ENCODE results near the gene TENM4. TPM values are rescaled to one million over a fixed set of nuclear protein-coding genes. Genes with fewer than 3 reads are reported as not detected.

Gene TENM4
- total and polyA plus RNA-seq, 2 experiments from 2014 or later = 19.0 to 105 TPM

DNA sequence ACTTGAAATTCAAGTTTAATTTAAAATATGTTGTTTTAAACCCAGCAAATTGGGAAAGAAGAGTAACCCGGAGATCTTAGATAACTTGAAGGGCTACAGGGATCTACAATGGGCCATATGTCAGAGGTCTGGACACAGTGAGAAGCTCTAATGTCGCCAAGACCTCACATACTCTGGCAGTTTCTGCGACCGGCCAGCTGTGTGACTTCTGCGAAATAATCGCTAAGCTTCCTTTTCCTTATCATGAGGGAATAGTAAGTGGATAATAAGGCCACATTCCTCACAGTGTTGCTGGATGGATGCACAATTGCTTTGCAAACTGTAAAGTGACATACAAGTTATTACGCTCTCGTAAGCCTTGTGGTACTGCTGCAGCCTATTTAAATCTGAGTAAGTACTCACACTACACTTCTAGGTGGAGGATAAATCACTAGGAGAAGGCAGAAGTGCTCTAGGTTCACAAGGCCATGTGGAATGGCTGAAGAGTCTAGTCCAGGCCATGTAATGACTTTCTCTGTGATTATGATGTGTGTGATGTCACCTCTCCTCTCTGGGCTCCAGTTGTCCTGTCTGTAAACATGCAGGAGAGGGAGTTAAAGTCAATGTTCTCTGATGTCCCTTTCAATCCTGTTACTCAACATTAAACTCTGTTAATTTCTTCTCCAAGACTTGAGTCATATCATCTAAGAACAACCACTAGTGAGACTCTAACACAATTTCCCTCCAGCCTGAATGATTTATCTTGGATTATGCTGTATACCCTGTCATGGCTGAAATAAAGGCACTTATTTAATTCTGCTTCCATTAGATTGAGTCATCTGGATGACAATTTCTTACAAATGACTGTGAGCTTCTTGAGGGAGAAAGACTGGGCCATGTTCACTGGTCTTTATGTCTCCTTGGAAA, 673.5 kb downstream of the TENM4 start:
- Histone ChIP-seq H3K4me1 (ENCODE audit: low read depth) (no peaks in the 10 kb centered on the region), H3K9me3 (ENCODE audit: low read depth) (no peaks in the 10 kb centered on the region), H3K4me3 (no peak overlapping the region), H3K36me3 (peaks cover 4% of the 10 kb centered on the region), H3K27ac (no peak overlapping the region), H3K27me3 (no peaks in the 10 kb centered on the region)
- TF ChIP-seq, protein P1, sequence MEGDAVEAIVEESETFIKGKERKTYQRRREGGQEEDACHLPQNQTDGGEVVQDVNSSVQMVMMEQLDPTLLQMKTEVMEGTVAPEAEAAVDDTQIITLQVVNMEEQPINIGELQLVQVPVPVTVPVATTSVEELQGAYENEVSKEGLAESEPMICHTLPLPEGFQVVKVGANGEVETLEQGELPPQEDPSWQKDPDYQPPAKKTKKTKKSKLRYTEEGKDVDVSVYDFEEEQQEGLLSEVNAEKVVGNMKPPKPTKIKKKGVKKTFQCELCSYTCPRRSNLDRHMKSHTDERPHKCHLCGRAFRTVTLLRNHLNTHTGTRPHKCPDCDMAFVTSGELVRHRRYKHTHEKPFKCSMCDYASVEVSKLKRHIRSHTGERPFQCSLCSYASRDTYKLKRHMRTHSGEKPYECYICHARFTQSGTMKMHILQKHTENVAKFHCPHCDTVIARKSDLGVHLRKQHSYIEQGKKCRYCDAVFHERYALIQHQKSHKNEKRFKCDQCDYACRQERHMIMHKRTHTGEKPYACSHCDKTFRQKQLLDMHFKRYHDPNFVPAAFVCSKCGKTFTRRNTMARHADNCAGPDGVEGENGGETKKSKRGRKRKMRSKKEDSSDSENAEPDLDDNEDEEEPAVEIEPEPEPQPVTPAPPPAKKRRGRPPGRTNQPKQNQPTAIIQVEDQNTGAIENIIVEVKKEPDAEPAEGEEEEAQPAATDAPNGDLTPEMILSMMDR (IDR thresholded peaks at IDR 0.05; ENCODE audit: low read depth, low read length) = no peak
- no peak for DNase-seq (ENCODE audit: low read depth in 1 of 2, low spot score in 1 of 2)

DNA sequence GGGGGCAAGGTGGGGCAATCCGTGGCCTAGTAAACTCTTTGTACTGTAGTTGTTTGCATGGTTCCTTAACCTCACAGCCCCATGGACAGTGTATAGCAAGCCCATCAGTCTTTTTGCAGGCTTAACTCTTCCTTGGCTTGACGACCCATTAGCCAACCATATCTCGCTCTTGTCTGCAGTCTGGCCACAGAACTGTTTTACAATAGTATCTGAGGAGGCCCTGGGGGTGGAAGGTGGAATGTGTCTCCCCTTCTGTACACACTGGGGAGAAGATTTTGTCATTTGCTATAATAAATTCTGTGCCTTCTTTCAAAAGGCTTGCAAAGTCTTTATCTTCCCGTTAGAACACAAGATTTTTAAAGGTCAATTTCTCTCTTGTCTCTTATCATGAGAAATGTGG, 675.9 kb downstream of the TENM4 start:
- Histone ChIP-seq H3K27ac (no peak overlapping the region), H3K4me1 (ENCODE audit: low read depth) (no peaks in the 10 kb centered on the region), H3K9me3 (ENCODE audit: low read depth) (no peaks in the 10 kb centered on the region), H3K4me3 (no peak overlapping the region), H3K36me3 (peaks cover 3% of the 10 kb centered on the region), H3K27me3 (no peaks in the 10 kb centered on the region)
- TF ChIP-seq, protein P1 (IDR thresholded peaks at IDR 0.05; ENCODE audit: low read depth, low read length) = no peak
- peak in 1 of 2 donors; percentile 56 for DNase-seq (ENCODE audit: low read depth in 1 of 2, low spot score in 1 of 2)

DNA sequence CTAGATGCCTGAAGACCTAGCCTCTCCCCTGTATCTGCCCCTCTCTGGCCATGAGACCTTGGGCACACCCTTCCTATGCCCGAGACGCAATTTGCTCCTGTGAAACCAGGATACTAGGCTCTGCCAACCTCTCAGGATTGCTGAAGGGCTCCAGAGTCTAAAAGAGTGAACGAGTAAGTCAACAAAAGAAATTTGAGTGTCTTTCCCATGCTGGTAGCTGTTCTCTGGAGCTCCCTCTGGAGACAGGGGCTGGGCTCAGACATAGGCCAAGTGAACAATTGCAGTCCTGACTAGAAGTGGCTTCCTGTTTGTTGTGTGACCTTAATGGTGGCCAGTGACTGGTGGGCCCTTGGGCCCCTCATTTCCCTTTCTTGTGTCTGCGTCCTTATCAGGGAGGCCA, 677.2 kb downstream of the TENM4 start:
- Histone ChIP-seq H3K9me3 (ENCODE audit: low read depth) (no peaks in the 10 kb centered on the region), H3K4me3 (no peak overlapping the region), H3K27ac (no peak overlapping the region), H3K27me3 (no peaks in the 10 kb centered on the region), H3K36me3 (no peaks in the 10 kb centered on the region), H3K4me1 (ENCODE audit: low read depth) (no peaks in the 10 kb centered on the region)
- no peak for DNase-seq (ENCODE audit: low read depth in 1 of 2, low spot score in 1 of 2)
- TF ChIP-seq, protein P1 (IDR thresholded peaks at IDR 0.05; ENCODE audit: low read depth, low read length) = no peak

DNA sequence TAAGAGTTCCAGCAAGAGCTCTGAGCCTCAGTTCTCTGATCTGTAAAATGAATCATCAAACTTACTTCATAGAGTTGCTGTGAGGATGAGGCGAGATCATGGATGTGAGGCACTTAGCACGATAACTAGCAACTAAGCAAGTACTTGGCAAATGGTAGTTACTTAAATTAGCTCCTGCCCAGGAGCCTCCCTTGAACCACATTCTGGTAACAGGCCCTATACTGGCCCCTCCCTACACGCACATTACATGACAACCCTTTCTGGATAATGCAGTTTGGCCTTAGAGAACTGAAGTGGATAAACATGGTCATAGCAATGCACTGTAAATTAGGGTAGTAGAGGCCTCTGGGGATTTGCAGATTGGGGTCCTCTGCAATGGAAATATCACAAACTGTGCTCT, 678.7 kb downstream of the TENM4 start:
- Histone ChIP-seq H3K4me1 (ENCODE audit: low read depth) (no peaks in the 10 kb centered on the region), H3K27me3 (no peaks in the 10 kb centered on the region), H3K27ac (no peak overlapping the region), H3K4me3 (no peak overlapping the region), H3K36me3 (peaks cover 3% of the 10 kb centered on the region), H3K9me3 (ENCODE audit: low read depth) (no peaks in the 10 kb centered on the region)
- DNase-seq (ENCODE audit: low read depth in 1 of 2, low spot score in 1 of 2) = no peak
- TF ChIP-seq, protein P1 (IDR thresholded peaks at IDR 0.05; ENCODE audit: low read depth, low read length) = no peak

DNA sequence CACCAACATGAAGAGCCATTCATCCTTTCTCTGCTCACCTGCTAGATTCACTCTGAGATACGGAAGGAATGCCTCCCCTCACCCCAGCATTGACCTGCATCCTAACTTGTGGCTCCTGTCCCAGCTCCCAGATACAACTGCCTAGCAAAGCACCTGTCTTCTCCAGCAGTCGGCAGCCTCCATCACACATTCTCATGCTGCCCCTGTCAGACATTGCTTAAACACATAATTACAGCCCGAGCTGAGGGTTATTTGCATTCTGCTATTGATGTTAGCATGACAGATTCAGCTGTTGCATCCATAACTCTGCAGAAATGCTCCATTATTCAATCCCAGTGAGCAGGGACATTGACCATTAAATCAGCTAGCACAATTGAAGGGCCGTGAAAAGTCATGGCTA, 681.8 kb downstream of the TENM4 start:
- Histone ChIP-seq H3K4me1 (ENCODE audit: low read depth) (no peaks in the 10 kb centered on the region), H3K36me3 (peaks cover 9% of the 10 kb centered on the region), H3K27me3 (no peaks in the 10 kb centered on the region), H3K27ac (no peak overlapping the region), H3K9me3 (ENCODE audit: low read depth) (no peaks in the 10 kb centered on the region), H3K4me3 (no peak overlapping the region)
- TF ChIP-seq, protein P1 (IDR thresholded peaks at IDR 0.05; ENCODE audit: low read depth, low read length) = no peak
- DNase-seq (ENCODE audit: low read depth in 1 of 2, low spot score in 1 of 2) = no peak

Data from cardiac muscle cell (in vitro differentiated cells and primary cell).